Breast epithelium (tissue), 3 donors: Measurements from ENCODE around the gene DPYSL4.

Experiments
- CTCF ChIP-seq, 3 donors: fragments of 450-650 bp; IDR thresholded peaks; one replicate each; pipeline ENCODE4 v1.5.1; 2016 to 2017; ENCODE audit warnings: antibody characterized with exemption in 3 of 3, mild to moderate bottlenecking in 3 of 3, moderate library complexity in 3 of 3
- POLR2A ChIP-seq: fragments of 450-650 bp; IDR thresholded peaks from one replicate; pipeline ENCODE4 v1.6.1; 2016; ENCODE audit warnings: antibody characterized with exemption, mild to moderate bottlenecking, moderate library complexity
- POLR2AphosphoS5 ChIP-seq, 3 donors: sonication (generic); formaldehyde crosslinking; IDR thresholded peaks; one replicate each; pipeline ENCODE4 v1.6.1; 2017; ENCODE audit warnings: antibody characterized with exemption in 3 of 3

DNA sequence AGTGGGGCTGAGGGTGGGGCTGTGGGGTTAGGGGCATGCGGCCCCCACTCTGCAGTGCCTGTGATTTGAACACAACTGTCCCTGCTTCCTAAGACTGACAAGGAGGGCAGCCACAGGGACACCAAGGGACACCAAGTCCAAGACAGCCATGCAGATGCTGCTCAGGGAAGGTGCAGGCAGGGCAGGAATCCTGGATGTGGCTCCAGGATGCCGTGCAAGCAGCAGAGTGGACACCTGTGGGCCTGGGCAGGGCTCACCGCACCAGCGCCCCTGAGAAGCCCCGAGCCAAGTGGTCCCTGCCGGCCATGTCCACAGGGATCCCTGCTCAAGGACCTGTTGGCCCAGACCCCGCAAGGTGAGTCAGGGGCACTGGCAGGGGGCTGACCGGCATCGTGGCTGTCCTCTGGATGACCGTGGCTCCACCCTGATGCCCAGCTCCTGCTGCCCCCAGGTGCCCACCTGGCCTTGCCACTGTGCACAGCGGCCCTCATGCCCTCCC lies 62.5 kb downstream of the DPYSL4 start:
- TF ChIP-seq CTCF (IDR thresholded peaks at IDR 0.05) = no peak
- TF ChIP-seq POLR2A = no peak
- no peak for TF ChIP-seq POLR2AphosphoS5 (IDR thresholded peaks at IDR 0.05)
